ELF-1 (cell line): ENCODE results near the gene ZGLP1.
"Not testable (repeated sequence)": the region's sequence is repeated elsewhere in the genome, so short reads cannot be mapped to it uniquely, and the experiment has no call there.

Experiments used
- DNase-seq: peaks from one replicate; pipeline ENCODE4 v3.0.0-alpha.2; 2016; ENCODE audit warnings: low read depth, low spot score

Gene ZGLP1

GRCh38 chr19:10309423-10309822, at the start of gene ZGLP1:
Gene ZGLP1 (minus strand): TSS chr19:10309815.
- no peak for DNase-seq

GRCh38 chr19:10356431-10356830, 46.8 kb upstream of the ZGLP1 start:
- no peak for DNase-seq

- DNase-seq: peak; percentile 98
Measured at GRCh38 chr19:10353793-10354391, 44.3 kb upstream of the ZGLP1 start.

GRCh38 chr19:10352764-10353671, 43.4 kb upstream of the ZGLP1 start:
- DNase-seq: peak; percentile 98

GRCh38 chr19:10346509-10346908, 36.9 kb upstream of the ZGLP1 start:
- no peak for DNase-seq

GRCh38 chr19:10344780-10345179, 35.2 kb upstream of the ZGLP1 start:
- no peak for DNase-seq

- DNase-seq: no peak
Measured at GRCh38 chr19:10343495-10343894, 33.9 kb upstream of the ZGLP1 start.

- no peak for DNase-seq
Measured at GRCh38 chr19:10339977-10340376, 30.4 kb upstream of the ZGLP1 start.

GRCh38 chr19:10339380-10339960, 29.9 kb upstream of the ZGLP1 start, which contains the start of gene ICAM3:
Gene ICAM3 (minus strand): TSS chr19:10339624. CDS start chr19:10339614, 10 bp downstream.
- peak; percentile 12 for DNase-seq

GRCh38 chr19:10338940-10339339, 29.3 kb upstream of the ZGLP1 start:
- DNase-seq: no peak

GRCh38 chr19:10336725-10337124, 27.1 kb upstream of the ZGLP1 start:
- DNase-seq: not testable (repeated sequence)

GRCh38 chr19:10335352-10335985, 25.9 kb upstream of the ZGLP1 start:
- peak; percentile 36 for DNase-seq

GRCh38 chr19:10334588-10335351, 25.2 kb upstream of the ZGLP1 start:
- peak; percentile 93 for DNase-seq

GRCh38 chr19:10333758-10334587, 24.4 kb upstream of the ZGLP1 start:
- DNase-seq: no peak

- peak; percentile 96 for DNase-seq
Measured at GRCh38 chr19:10332965-10333757, 23.5 kb upstream of the ZGLP1 start, which contains the start of gene RAVER1. Gene RAVER1 (minus strand): TSS chr19:10333529. CDS start chr19:10333507, 22 bp downstream.

GRCh38 chr19:10332158-10332964, 22.7 kb upstream of the ZGLP1 start:
- no peak for DNase-seq

- no peak for DNase-seq
Measured at GRCh38 chr19:10329555-10329954, 19.9 kb upstream of the ZGLP1 start.
